Vagina (tissue), 2 donors: ENCODE measurements around the gene KCNN1. TPM values are rescaled to one million over a fixed set of nuclear protein-coding genes. Genes with fewer than 3 reads are reported as not detected.
A peak's percentile ranks its signal among the peaks of the same experiment; 100 is the strongest.

Experiments
- DNase-seq, 2 donors: peaks; one replicate each; pipeline ENCODE4 v3.0.0-alpha.2; 2017; ENCODE audit errors: extremely low spot score in 2 of 2
- H3K27ac ChIP-seq: fragments of 200-600 bp; sonication (generic); one replicate; pipeline ENCODE4 v1.5.1; 2019
- H3K27me3 ChIP-seq: fragments of 200-600 bp; sonication (generic); one replicate; pipeline ENCODE4 v1.5.1; 2019
- H3K36me3 ChIP-seq, 2 donors: fragments of 200-600 bp; sonication (generic); one replicate each; pipeline ENCODE4 v1.5.1; 2017 to 2019
- H3K4me1 ChIP-seq: fragments of 200-600 bp; sonication (generic); one replicate; pipeline ENCODE4 v1.5.1; 2019
- H3K4me3 ChIP-seq, 2 donors: fragments of 200-600 bp; sonication (generic); 1 replicate in 1 of 2; 2 replicates in 1 of 2; pipeline ENCODE4 v1.5.1; 2016 to 2019
- H3K9me3 ChIP-seq: fragments of 200-600 bp; sonication (generic); one replicate; pipeline ENCODE4 v1.5.1; 2019
- CTCF ChIP-seq, 3 experiments: fragments of 450-650 bp in 2 of 3; fragments of 200-600 bp in 1 of 3; sonication (generic) in 1 of 3; IDR thresholded peaks; one replicate each; pipeline ENCODE4 v1.5.1; 2017 to 2019; ENCODE audit warnings: antibody characterized with exemption in 3 of 3, mild to moderate bottlenecking in 2 of 3, moderate library complexity in 2 of 3
- POLR2A ChIP-seq, 2 donors: fragments of 450-650 bp; IDR thresholded peaks; one replicate each; pipeline ENCODE4 v1.6.1; 2017; ENCODE audit warnings: antibody characterized with exemption in 2 of 2, mild to moderate bottlenecking in 2 of 2, moderate library complexity in 2 of 2
- POLR2AphosphoS5 ChIP-seq, 2 donors: sonication (generic); formaldehyde crosslinking; IDR thresholded peaks; one replicate each; pipeline ENCODE4 v1.9.0; 2017; ENCODE audit warnings: antibody characterized with exemption in 2 of 2, mild to moderate bottlenecking in 2 of 2, low read depth in 1 of 2; ENCODE audit not compliant: insufficient read depth in 1 of 2
- intact Hi-C: fragments of 100-400 bp; cut with DNase I; formaldehyde crosslinking; loops from one replicate; pipeline ENCODE4 v1.15.1; 2023
- total RNA-seq: library from RNA; depleted of rRNA; stranded (reverse); fragments of >200 nt; gene quantifications from one replicate; pipeline ENCODE4 v1.2.3, GENCODE V29; 2016

The KCNN1 gene
- total RNA-seq, 1 donor from 2014 or later = 1.5 TPM

GRCh38 chr19:18008814-18009213, 41.9 kb downstream of the KCNN1 start:
- peaks cover 0 to 43% of the 10 kb centered on the region in 2 donors for H3K36me3 ChIP-seq
- H3K27me3 ChIP-seq = no peaks in the 10 kb centered on the region
- intact Hi-C loops = no loop called here
- H3K4me1 ChIP-seq = peaks cover 34% of the 10 kb centered on the region
- TF ChIP-seq POLR2AphosphoS5 (IDR thresholded peaks at IDR 0.05; ENCODE audit: insufficient read depth in 1 of 2, low read depth in 1 of 2) = no peak
- no peak for TF ChIP-seq POLR2A (IDR thresholded peaks at IDR 0.05)
- TF ChIP-seq CTCF (IDR thresholded peaks at IDR 0.05) = no peak
- H3K4me3 ChIP-seq = peak overlapping the region; percentile 46 to 51
- H3K27ac ChIP-seq = peak overlapping the region; percentile 85
- no peaks in the 10 kb centered on the region for H3K9me3 ChIP-seq
- no peak for DNase-seq

- no peak for DNase-seq
- H3K27me3 ChIP-seq = no peaks in the 10 kb centered on the region
- H3K4me1 ChIP-seq = peaks cover 34% of the 10 kb centered on the region
- peak overlapping the region; percentile 46 to 51 for H3K4me3 ChIP-seq
- intact Hi-C loops = no loop called here
- no peaks in the 10 kb centered on the region for H3K9me3 ChIP-seq
- H3K36me3 ChIP-seq = peaks cover 0 to 47% of the 10 kb centered on the region in 2 donors
- TF ChIP-seq CTCF (IDR thresholded peaks at IDR 0.05) (no peak), POLR2A (IDR thresholded peaks at IDR 0.05) (no peak), POLR2AphosphoS5 (IDR thresholded peaks at IDR 0.05; ENCODE audit: insufficient read depth in 1 of 2, low read depth in 1 of 2) (no peak)
- H3K27ac ChIP-seq = peak overlapping the region; percentile 85
Measured at GRCh38 chr19:18009412-18010066, 42.6 kb downstream of the KCNN1 start.

GRCh38 chr19:18010149-18010548, 43.2 kb downstream of the KCNN1 start:
- no peaks in the 10 kb centered on the region for H3K9me3 ChIP-seq
- H3K27ac ChIP-seq = no peak overlapping the region
- H3K27me3 ChIP-seq = no peaks in the 10 kb centered on the region
- no peak for DNase-seq
- intact Hi-C loops = no loop called here
- H3K4me1 ChIP-seq = peaks cover 34% of the 10 kb centered on the region
- H3K4me3 ChIP-seq = peak overlapping the region in 1 of 2 donors; percentile 51
- peaks cover 0 to 47% of the 10 kb centered on the region in 2 donors for H3K36me3 ChIP-seq
- TF ChIP-seq POLR2AphosphoS5 (IDR thresholded peaks at IDR 0.05; ENCODE audit: insufficient read depth in 1 of 2, low read depth in 1 of 2) (no peak), POLR2A (IDR thresholded peaks at IDR 0.05) (no peak), CTCF (IDR thresholded peaks at IDR 0.05) (no peak)

- no peak for DNase-seq
- Histone ChIP-seq H3K27ac (peak overlapping the region; percentile 46), H3K4me1 (peaks cover 39% of the 10 kb centered on the region), H3K4me3 (no peak overlapping the region), H3K9me3 (no peaks in the 10 kb centered on the region), H3K27me3 (no peaks in the 10 kb centered on the region), H3K36me3 (peaks cover 0 to 47% of the 10 kb centered on the region in 2 donors)
- intact Hi-C loops = no loop called here
- no peak for TF ChIP-seq CTCF (IDR thresholded peaks at IDR 0.05)
- no peak for TF ChIP-seq POLR2A (IDR thresholded peaks at IDR 0.05)
- TF ChIP-seq POLR2AphosphoS5 (IDR thresholded peaks at IDR 0.05; ENCODE audit: insufficient read depth in 1 of 2, low read depth in 1 of 2) = no peak
Measured at GRCh38 chr19:18013210-18014111, 46.6 kb downstream of the KCNN1 start.
